HL-60 (cell line): ENCODE data around the gene TNP2.
"Not testable (repeated sequence)": the region's sequence is repeated elsewhere in the genome, so short reads cannot be mapped to it uniquely, and the experiment has no call there.

Experiments
- DNase-seq, 2 experiments: peaks; one replicate each; pipeline ENCODE4 v3.0.0-alpha.2; 2010 to 2020; ENCODE audit warnings: low read depth in 1 of 2, low spot score in 1 of 2
- H3K27ac ChIP-seq: fragments of 250-450 bp; sonication (Bioruptor Pico); replicated peaks from 2 replicates; pipeline ENCODE4 v1.5.1; 2020; ENCODE audit warnings: mild to moderate bottlenecking, moderate library complexity
- H3K27me3 ChIP-seq: fragments of 250-450 bp; sonication (Bioruptor Pico); 2 replicates; pipeline ENCODE4 v1.5.1; 2021; ENCODE audit warnings: mild to moderate bottlenecking, moderate library complexity; ENCODE audit not compliant: insufficient read depth, poor library complexity, severe bottlenecking
- H3K4me3 ChIP-seq: replicated peaks from 2 replicates; pipeline ENCODE4 v1.5.1; 2011; ENCODE audit warnings: mild to moderate bottlenecking, control low read depth, low read length; ENCODE audit not compliant: insufficient read depth
- CTCF ChIP-seq: IDR thresholded peaks from one replicate; pipeline ENCODE4 v1.5.1; 2011; ENCODE audit warnings: low read length, control low read depth, inconsistent platforms; ENCODE audit not compliant: insufficient read depth
- GABPA ChIP-seq: IDR thresholded peaks from 2 replicates; pipeline ENCODE4 v1.6.1; 2012; ENCODE audit warnings: low read depth
- POLR2AphosphoS5 ChIP-seq: IDR thresholded peaks from 2 replicates; pipeline ENCODE4 v1.6.1; 2012; ENCODE audit warnings: low read depth
- REST ChIP-seq: IDR thresholded peaks from 2 replicates; pipeline ENCODE4 v1.6.1; 2012; ENCODE audit warnings: low read depth; ENCODE audit not compliant: insufficient replicate concordance
- SPI1 ChIP-seq: IDR thresholded peaks from 2 replicates; pipeline ENCODE4 v1.6.1; 2012; ENCODE audit warnings: low read depth, mild to moderate bottlenecking, borderline replicate concordance

The TNP2 gene

GRCh38 chr16:11292076-11292748 lies 23.1 kb upstream of the TNP2 start:
- Histone ChIP-seq H3K4me3 (no peak overlapping the region), H3K27ac (no peak overlapping the region), H3K27me3 (no peaks in the 10 kb centered on the region)
- no peak for TF ChIP-seq CTCF
- TF ChIP-seq REST, result no peak
- DNase-seq, result no peak

GRCh38 chr16:11291091-11291703 lies 22.1 kb upstream of the TNP2 start:
- H3K27ac ChIP-seq, result no peak overlapping the region
- H3K4me3 ChIP-seq, result no peak overlapping the region
- no peak for TF ChIP-seq CTCF
- TF ChIP-seq SPI1, result no peak
- TF ChIP-seq POLR2AphosphoS5, result no peak
- no peak for TF ChIP-seq REST
- TF ChIP-seq GABPA, result no peak
- H3K27me3 ChIP-seq, result no peaks in the 10 kb centered on the region
- no peak for DNase-seq

GRCh38 chr16:11290102-11290893 lies 21.2 kb upstream of the TNP2 start:
- Histone ChIP-seq H3K27ac (no peak overlapping the region), H3K27me3 (no peaks in the 10 kb centered on the region), H3K4me3 (no peak overlapping the region)
- DNase-seq, result no peak
- TF ChIP-seq SPI1 (no peak), REST (no peak), CTCF (no peak), POLR2AphosphoS5 (no peak), GABPA (no peak)

GRCh38 chr16:11289696-11290095 lies 20.6 kb upstream of the TNP2 start:
- not testable (repeated sequence) for H3K4me3 ChIP-seq, H3K27me3 ChIP-seq, H3K27ac ChIP-seq, DNase-seq
